GM21423 (cell line): Measurements from ENCODE around the gene SSH2.
"Not testable (repeated sequence)": the region's sequence is repeated elsewhere in the genome, so short reads cannot be mapped to it uniquely, and the experiment has no call there.

ENCODE experiments used
- ATAC-seq: cut with Tn5 transposase; IDR thresholded peaks from one replicate; pipeline ENCODE4 v1.9.1; 2021; ENCODE audit warnings: mild to moderate bottlenecking, moderate library complexity; ENCODE audit not compliant: unreplicated experiment

Gene SSH2

DNA sequence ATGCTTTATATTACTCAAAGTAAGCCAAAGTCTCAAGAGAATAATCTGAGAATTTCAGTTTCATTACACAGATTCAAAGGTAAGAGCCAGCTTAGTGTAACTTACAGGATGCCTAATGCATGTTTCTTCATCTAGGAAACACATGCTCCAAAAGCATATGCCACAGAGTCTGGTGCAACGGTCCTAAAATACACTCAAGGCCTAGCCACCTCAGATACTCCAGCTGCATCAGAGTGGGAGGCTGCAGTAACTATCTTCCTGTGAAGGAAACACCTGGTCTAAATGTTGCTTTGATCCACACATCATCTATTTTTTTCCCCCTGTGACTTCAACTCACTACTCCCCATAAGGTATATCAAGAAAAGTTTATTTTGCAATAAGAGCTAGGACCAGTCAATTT is 255.7 kb downstream of the SSH2 start:
- no peak for ATAC-seq

DNA sequence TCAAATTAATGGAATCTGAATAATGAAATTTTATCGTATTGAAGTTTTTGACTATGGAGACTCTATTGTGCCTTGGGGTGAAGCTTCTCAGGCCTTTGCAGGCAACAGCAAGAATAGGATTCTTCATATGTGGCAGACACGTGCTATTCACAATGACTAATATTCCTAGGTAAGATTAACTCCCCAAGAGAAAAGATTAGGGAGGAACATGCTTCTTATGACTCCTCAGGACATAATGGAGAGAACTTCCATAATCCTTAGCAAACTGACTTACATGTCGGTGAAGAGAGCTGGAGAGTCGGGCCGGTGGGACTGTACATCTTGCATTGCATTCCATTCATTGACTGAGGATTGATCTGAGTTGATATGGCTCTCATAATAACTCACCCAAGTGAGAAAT is 258.4 kb downstream of the SSH2 start:
- ATAC-seq: no peak

DNA sequence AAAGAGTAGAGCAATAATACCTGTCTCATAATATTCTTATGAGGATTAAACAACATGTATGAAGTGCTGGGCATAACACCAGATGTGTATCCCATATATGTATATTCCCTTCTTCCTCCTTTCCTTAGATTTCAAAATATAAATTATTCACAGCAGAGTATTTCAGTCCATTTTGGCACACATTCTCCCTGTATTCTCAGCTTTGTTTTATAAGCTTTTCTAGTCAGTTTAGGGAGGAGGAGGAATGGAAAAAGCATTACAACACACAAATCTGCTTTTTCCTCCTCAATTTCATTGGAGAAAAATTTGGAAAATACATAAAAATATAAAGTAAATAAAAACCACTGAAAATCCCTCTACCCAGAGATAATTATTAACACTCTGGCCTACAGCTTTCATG is 260.8 kb downstream of the SSH2 start:
- ATAC-seq: no peak

DNA sequence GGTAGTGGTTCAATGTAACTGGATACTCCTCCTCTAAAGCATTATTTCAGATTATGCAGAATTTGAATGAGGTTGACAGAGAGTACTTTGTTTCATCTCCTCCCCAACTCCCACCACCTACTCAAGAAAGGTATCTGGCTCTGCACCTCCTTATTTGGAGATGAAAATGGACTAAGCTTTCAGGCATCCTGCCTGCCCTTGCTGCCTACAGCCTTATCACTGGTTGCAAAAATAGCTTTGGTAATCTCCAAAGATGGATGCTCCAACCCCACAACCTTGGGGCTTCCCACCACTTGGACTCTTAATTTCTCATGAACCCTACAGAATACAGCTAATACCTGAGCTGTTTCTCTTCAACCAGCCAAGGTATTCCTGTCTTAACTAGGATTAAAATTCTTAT is 262.1 kb downstream of the SSH2 start:
- no peak for ATAC-seq

DNA sequence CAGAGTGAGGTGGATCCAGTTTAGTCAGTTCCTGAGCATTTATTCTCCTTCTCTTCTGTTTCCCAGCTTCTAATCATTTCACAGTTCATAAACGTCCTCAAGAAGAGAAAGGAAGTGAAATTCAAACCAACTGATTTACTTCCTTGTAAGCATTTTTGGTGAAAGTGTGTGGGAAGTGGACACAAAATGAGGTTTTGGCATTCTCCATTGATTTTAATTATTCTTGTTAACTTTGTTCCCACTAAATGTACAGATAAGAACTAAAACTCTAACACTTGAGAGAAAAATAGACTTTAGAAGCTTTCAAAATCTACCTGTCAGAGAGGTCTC is 264.6 kb downstream of the SSH2 start:
- no peak for ATAC-seq

DNA sequence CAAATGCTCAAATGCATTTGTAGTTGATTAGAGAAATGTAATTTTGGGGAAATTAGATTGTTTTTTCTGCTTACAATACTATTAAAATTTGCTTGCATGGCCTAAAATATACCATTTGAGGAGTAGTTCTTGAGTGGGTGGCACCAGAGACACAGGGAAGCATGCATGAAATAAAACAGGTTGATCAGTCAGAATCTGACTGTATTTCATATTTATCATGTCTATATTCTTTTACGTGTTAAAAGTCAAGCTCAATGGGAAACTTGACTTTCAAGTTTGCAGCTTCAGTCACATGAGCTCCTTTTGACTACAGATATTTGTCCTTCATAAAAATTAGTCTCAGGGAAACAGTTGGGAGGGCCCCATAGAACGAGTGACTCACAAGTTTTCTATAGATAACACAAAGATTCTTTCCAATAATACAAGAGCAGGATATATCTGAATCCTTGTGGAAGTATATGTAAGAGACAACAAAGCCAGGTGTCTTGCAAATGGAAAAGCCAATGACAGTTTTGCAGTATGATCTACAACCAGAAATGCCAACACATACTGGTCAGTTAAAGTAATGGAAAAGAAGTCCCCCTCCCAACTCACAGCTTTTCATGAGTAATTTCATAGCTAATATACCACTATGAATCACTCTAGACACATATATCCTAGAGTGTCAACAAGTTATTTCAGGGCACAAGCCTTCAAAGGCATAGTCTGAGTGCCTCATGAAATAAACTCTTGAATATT is 265.1 kb downstream of the SSH2 start:
- no peak for ATAC-seq

DNA sequence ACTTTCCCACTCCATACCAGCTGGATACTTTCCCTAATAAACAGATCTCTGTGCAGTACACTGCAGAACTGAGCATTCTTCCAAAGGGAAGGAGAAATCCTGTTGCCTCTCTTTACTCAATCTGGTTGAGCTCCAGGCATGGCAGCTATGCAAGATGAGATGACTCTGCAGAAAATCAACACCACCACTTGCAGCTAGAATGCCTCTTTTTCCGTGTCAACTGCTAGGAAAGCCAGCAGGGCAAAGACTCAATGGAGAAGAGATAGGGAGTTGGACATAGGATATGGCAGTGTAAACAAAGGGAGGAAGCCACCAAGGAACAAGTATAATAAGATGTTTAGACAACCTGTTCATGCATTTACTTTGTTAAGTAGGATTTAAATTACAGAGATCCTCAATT is 266.9 kb downstream of the SSH2 start:
- no peak for ATAC-seq

DNA sequence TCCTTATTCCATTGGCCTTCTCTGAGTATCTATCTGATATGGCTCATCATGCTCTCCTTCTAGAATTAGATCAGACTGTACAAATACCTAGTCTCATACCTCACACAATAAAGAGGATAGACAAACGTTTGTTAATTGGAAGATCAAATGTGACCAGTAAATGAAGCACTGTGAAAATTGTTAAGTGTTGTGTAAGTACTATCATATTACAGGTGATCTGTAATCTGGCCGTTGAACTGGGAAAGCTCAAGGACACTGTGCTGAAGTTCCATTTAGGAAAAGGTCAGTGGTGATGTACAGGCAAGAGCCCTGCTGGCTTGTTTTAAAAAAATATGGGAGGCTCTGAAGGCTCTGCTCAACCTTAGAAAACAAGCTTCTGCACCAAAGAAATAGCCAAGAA is 268.8 kb downstream of the SSH2 start:
- no peak for ATAC-seq

DNA sequence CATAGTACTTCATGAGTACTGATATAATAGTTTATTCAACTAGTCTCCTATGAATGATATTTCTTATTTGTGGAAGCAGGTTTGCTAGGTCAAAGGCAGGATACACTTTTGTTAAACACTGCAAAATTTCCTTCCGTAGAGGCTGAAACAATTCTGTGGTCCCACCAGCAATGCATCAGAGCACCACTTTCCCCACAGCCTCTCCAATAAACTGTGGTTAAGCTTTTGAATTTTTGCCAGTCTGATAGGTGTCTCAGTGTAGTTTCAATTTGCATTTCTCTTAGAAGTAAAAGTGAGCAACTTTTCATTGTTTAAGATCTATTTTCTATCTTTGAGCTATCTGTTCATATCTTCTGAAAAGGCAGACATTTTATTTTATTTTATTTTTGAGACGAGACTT is 270.9 kb downstream of the SSH2 start:
- no peak for ATAC-seq

DNA sequence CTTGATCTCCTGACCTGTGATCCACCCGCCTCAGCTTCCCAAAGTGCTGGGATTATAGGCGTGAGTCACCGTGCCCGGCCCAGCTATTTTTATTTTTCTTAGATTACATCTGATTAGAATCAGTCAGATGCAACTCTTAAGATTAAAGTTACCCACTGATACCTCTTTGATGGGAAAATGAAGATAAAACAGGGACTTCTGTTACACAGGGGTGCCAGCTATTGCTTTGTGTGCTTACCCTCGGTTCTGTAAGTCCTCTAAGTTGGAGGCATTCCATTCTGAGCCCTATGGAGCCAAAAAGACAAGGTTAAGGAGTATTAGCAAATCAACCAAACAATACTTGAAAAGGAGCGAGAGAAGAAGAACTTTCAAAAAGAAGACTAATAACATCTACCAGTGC is 274.7 kb downstream of the SSH2 start:
- ATAC-seq: no peak

DNA sequence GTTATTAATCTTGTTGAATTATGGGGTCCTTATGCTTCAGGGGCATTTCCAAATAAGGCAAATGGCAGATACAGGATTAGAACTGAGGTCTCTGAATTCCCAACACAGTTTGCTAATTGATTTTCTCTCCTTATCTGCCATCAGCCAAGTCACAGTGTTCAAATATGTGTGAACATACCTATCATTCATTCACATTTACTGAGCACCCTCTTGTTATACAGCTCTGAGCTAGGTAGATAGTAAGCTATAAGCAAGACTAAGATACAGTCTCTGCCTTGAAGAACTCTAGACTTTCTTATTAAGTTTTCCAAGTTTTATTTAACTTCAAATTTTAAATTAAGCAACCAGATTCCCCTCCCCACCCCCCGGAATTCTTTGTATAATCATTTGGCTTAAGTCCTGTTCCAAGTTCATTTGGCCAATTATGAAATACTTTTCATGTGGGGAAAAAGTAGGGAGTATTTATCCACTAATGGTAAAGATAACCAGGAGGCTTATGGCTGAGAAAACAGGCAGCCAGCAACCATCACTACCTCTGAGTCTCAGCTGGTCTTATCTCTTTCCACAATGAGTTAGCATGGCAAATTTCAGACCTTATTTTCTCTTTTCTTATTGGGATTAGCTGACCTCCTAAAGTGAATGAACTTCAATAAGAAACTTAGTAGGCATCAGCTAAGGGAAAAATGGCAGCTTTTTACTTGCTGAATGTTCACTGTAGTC is 275.9 kb downstream of the SSH2 start:
- no peak for ATAC-seq

DNA sequence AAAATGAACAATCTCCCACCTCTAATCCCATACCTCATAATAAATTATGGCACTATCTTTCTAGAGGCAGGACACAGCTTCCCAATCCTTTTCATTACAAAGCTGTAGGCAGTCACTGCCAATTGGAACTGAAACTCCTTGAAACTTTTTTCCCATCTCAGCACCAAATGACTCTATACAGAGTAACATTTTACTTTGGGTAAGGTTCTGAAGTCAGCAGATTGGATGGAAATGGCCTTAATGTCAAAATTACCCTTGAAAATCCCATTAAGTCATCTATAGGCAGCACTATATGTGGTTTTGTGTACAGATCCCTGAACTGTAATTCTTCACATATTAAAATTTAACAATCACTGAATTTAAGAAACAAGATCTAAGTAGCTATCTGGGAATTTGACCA is 277.1 kb downstream of the SSH2 start:
- no peak for ATAC-seq

DNA sequence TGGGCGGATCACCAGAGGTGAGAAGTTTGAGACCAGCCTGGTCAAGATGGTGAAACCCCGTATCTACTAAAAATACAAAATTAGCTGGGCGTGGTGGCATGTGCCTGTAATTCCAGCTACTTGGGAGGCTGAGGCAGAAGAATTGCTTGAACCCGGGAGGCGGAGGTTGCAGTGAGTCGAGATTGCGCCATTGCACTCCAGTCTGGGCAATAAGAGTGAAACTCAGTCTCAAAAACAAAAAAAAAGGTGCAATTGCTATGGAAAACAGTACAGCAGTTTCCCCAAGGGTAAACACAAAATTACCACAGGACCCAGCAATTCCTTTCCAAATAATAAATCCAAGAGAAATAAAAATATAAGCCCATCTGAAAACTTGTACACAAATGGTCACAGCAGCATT is 278.1 kb downstream of the SSH2 start:
- not testable (repeated sequence) for ATAC-seq

DNA sequence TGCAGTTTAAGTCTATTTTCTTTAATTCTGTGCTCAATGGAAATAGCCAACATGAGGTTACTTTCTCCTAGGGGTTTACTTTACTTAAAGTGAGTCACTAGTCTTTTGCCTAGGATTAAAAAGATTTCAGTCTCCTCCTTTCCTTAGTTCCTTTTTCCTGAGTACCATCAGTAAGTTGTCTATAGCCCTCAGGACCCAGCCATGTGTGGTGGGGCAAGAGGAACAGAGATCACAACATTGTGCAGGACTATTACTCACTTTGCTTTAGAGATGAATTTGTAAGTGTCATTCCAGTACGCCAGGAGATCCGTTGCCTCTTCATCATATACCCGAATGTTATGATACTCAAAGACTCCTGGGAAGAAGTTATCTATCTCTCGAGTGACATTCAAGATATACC is 279.6 kb downstream of the SSH2 start:
- ATAC-seq: no peak

DNA sequence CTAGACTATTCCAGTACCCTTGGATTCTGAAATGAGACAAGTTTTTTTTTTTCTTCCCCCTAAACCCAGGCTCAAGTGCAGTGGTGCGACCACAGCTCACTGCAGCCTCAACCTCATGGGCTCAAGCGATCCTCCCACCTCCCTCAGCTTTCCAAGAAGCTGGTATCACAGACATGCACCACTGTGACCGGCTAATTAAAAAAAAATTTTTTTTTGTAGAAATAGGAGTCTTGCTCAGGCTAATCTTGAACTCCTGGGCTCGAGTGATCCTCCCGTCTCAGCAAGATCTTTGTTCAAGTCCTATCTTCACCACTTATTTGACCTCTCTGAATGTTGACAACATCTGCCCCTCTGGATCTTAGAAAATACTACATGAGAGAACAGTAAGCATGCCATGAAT is 280.7 kb downstream of the SSH2 start:
- ATAC-seq: no peak

DNA sequence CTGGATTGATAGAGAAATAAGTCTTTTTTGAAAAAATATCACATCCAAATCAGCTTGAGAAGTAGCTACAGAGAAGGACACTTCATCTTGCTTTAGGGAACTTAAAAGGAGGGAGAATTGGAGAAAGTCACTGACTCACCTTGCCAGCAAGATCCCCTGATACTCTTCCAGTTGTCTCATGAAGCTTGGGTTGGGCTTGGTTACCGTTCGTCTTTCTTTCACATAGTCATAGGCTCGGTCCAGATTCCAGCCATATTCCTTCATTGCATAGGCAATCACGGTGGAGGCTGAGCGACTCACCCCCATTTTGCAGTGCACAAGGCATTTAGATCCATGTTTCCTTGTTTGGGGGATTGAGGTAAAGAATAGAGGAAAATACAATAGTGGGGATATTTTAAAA is 282.0 kb downstream of the SSH2 start:
- ATAC-seq: no peak

DNA sequence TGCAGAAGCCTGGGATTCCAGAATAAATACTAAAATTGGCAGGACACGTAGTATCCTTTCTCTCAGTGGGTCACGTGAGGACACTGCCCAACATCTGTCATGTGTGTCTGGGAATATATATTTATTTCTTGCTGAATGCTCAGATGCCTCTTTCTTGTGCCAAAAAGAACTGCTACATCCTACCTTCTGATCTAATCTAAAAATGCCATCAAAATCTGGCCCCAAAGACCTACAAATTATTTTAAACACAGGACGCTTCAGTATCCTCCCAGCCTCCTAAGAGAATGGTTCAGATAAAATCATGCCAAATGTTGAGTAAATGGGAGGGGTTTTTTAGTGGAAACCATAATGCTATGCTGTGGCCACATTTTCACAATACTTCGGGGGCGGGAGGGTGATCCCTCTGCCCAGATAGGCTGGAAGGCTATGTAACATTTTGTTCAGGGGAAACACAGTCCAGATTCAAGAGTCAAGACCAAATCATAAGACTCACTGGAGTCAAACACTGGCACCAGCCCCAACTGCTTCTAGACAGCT is 284.4 kb downstream of the SSH2 start:
- ATAC-seq: no peak

DNA sequence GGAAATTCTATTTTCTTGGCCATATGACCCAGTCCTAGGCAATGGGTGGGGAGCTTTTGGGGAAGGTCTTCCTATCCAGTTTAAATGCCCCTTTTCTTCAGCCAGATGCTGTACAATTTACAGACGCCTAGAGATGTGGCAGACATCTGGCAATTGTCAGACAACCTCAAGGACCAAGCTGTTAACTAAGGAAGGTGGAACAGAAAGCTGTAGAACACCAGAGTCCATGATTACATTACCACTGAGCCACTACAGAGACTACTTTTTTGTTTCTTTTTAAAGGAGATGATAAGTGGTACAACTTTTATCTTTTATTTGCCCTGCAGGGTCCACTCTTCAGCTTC is 286.2 kb downstream of the SSH2 start:
- ATAC-seq: no peak

DNA sequence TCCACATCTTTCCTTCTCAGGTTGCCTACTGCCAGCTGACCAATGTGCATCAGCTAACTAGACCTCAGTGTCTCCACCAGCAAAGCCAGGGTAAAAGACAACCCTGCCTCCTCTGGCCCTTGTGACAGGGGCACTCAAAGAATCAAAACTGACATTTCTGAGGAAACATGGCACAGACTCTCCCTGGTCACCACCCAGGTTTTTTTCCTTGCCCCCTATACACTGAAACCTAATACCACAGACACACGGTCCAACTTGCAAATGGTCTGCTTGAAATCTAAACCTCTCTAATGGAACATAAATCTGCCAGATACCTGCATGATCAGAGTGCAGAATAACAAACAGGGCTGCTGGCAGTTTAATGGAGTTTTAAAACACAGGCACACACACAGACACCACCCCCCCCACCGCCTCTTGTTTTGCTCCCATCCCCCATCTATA is 287.8 kb downstream of the SSH2 start:
- ATAC-seq: no peak

DNA sequence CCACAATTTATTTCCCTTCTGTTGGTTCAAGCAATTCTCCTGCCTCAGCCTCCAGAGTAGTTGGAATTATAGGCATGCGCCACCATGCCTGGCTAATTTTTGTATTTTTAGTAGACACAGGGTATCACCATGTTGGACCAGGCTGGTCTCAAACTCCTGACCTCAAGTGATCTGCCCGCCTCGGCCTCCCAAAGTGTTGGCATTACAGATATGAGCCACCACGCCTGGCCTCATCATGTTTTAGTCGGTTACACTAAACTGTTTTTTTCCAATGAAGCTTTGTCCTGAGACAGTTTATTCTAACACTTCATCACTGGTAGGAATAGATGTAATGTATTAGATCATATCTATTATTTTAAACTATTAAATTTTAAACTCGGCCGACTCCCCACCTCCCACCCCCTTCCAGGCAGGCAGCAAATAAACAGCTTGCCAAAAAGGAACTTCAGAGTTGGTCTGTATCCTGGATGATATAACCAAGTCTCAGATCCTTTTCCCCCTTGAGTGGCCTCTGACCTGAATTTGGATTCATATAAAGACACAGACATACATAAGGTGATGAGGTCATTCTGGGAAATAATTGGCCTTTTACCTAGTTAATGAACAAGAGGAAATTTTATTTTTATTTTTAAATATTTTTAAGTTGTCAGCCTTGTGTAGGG is 288.9 kb downstream of the SSH2 start:
- ATAC-seq: no peak

DNA sequence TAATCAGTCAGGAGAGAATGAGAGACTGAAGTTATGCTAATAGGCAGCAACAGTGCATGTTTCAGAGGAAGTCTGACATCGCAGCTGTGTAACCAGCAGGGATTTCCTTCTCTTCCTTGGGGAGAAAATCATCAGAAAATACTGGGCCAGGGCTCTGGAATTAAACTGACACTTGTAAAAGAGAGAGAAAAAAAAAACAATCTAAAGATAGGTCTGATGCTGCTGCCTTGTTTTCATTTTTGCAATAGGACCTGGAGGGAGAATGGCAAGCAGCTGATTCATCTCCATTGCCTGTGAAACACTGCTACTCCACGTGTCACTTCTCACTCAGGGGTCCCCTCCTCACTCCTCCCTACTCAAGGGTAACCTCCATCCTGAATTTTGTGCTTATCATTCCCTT is 289.6 kb downstream of the SSH2 start:
- no peak for ATAC-seq

DNA sequence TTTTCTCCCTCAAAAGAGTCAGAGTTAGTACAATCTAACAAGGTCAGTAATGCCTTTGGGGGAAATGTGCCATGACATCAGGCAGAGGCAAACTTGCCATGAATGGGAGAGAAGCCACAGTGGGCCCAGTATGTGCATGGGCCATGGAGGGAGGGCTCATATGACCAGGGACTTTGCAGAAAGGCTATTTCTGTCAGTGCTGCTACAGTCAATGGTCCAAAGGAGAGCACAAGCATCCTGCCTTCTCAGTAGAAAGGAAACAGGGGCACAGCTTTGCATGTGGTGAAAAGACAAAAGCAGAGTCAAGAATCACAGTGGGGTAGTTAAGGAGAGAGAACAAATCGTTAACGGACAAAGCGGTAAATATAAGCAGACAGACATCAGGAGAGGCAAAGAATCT is 296.1 kb downstream of the SSH2 start:
- no peak for ATAC-seq
